Naive thymus-derived CD4-positive, alpha-beta T cell (primary cell): Measurements from ENCODE around the gene DLG4. TPM values are rescaled to one million over a fixed set of nuclear protein-coding genes. Genes with fewer than 3 reads are reported as not detected.

Experiments used
- ATAC-seq: fragments of 150-1000 bp; cut with Tn5 transposase; 2 replicates; pipeline ENCODE4 v1.10.0; 2021; ENCODE audit warnings: mild to moderate bottlenecking, moderate library complexity
- CTCF ChIA-PET: fragments of 350-600 bp; sonication (Branson Sonifier 250); formaldehyde crosslinking; loops from one replicate; lab custom pipeline; 2021; ENCODE audit warnings: antibody characterized with exemption; lab: Charles Lee
- POLR2A ChIA-PET: fragments of 350-600 bp; sonication (Branson Sonifier 250); formaldehyde crosslinking; loops from one replicate; lab custom pipeline; 2021; ENCODE audit warnings: antibody characterized with exemption, inconsistent platforms; lab: Charles Lee
- DNase-seq, 9 donors: peaks; one replicate each; pipeline versions ENCODE4 v3.0.0 to v3.0.0-alpha.2; 2020 to 2022; ENCODE audit warnings: mixed read lengths in 1 of 9
- H3K27ac ChIP-seq: one replicate; pipeline ENCODE4 v1.7.0; 2013; ENCODE audit warnings: mild to moderate bottlenecking, low read depth, low read length, moderate library complexity
- H3K27me3 ChIP-seq, 2 donors: one replicate each; pipeline ENCODE4 v1.7.0; 2013; ENCODE audit warnings: low read length in 2 of 2, mild to moderate bottlenecking in 2 of 2, moderate library complexity in 2 of 2; ENCODE audit not compliant: control insufficient read depth in 2 of 2, insufficient read depth in 2 of 2
- H3K36me3 ChIP-seq, 3 experiments: 1 replicate in 2 of 3; 2 replicates in 1 of 3; pipeline ENCODE4 v1.7.0; 2013; ENCODE audit warnings: low read length in 3 of 3, mild to moderate bottlenecking in 3 of 3, moderate library complexity in 1 of 3; ENCODE audit not compliant: insufficient read depth in 3 of 3, control insufficient read depth in 2 of 3
- H3K4me1 ChIP-seq, 2 donors: one replicate each; pipeline ENCODE4 v1.7.0; 2013; ENCODE audit warnings: low read length in 2 of 2, mild to moderate bottlenecking in 2 of 2, moderate library complexity in 1 of 2; ENCODE audit not compliant: control insufficient read depth in 2 of 2, insufficient read depth in 2 of 2
- H3K4me3 ChIP-seq: 2 replicates; pipeline ENCODE4 v1.7.0; 2013; ENCODE audit warnings: mild to moderate bottlenecking, low read length
- H3K9me3 ChIP-seq, 3 experiments: 1 replicate in 2 of 3; 2 replicates in 1 of 3; pipeline ENCODE4 v1.7.0; 2013; ENCODE audit warnings: low read length in 3 of 3; ENCODE audit not compliant: control insufficient read depth in 2 of 3
- H3K27ac Mint-ChIP-seq, 9 donors: one replicate each; pipeline ENCODE4 v1.8.0; 2020 to 2022; ENCODE audit warnings: mixed read lengths in 9 of 9, mild to moderate bottlenecking in 8 of 9, moderate library complexity in 5 of 9, inconsistent platforms in 2 of 9
- H3K27me3 Mint-ChIP-seq, 5 donors: one replicate each; pipeline ENCODE4 v1.8.0; 2021 to 2022; ENCODE audit warnings: mixed read lengths in 5 of 5, mild to moderate bottlenecking in 1 of 5
- H3K36me3 Mint-ChIP-seq, 5 donors: one replicate each; pipeline ENCODE4 v1.8.0; 2020 to 2022; ENCODE audit warnings: mixed read lengths in 5 of 5, mild to moderate bottlenecking in 3 of 5, inconsistent platforms in 1 of 5
- H3K4me1 Mint-ChIP-seq, 7 donors: one replicate each; pipeline ENCODE4 v1.8.0; 2020 to 2022; ENCODE audit warnings: mixed read lengths in 7 of 7, mild to moderate bottlenecking in 3 of 7, inconsistent platforms in 1 of 7
- H3K4me3 Mint-ChIP-seq, 10 donors: one replicate each; pipeline ENCODE4 v1.8.0; 2020 to 2022; ENCODE audit warnings: mild to moderate bottlenecking in 10 of 10, mixed read lengths in 10 of 10, moderate library complexity in 6 of 10, inconsistent platforms in 2 of 10
- H3K9me3 Mint-ChIP-seq, 11 donors: one replicate each; pipeline ENCODE4 v1.8.0; 2020 to 2022; ENCODE audit warnings: mixed read lengths in 11 of 11, mild to moderate bottlenecking in 4 of 11, inconsistent platforms in 1 of 11, moderate library complexity in 1 of 11
- intact Hi-C, 2 donors: fragments of 100-400 bp; cut with micrococcal nuclease; formaldehyde crosslinking; loops; one replicate each; pipeline ENCODE4 v1.15.1; 2023
- polyA plus RNA-seq, 2 donors: library from polyadenylated mRNA; unstranded; fragments of 300-500 nt; fragmentation: Illumina TruSeq; gene quantifications; one replicate each; pipeline ENCODE4 v1.2.3, GENCODE V29; 2021
- total RNA-seq, 6 experiments: library from RNA in 5 of 6; stranded (reverse) in 5 of 6; gene quantifications; 1 replicate in 5 of 6; 2 replicates in 1 of 6; pipeline ENCODE4 v1.2.3 and lab custom pipeline; 2021 to 2026

Gene DLG4
- total and polyA plus RNA-seq, 7 experiments from 2014 or later, result 0.26 to 25.4 (median 11.4) TPM

- H3K9me3 ChIP-seq, result no peaks in the 10 kb centered on the region
Measured at GRCh38 chr17:7256766-7257456, 37.3 kb upstream of the DLG4 start.

GRCh38 chr17:7254511-7254910, 34.9 kb upstream of the DLG4 start:
- Mint-ChIP-seq H3K4me3 (peak overlapping the region in 1 of 10 donors; percentile 14), H3K27me3 (peaks cover 0 to 4% (median 0%) of the 10 kb centered on the region in 5 donors), H3K36me3 (peaks cover 4 to 19% (median 6%) of the 10 kb centered on the region in 5 donors), H3K9me3 (no peaks in the 10 kb centered on the region), H3K4me1 (peaks cover 22 to 39% (median 36%) of the 10 kb centered on the region in 7 donors), H3K27ac (peak overlapping the region in 3 of 9 donors; percentile 14 to 66 (median 45))
- Histone ChIP-seq H3K4me1 (peaks cover 20 to 23% of the 10 kb centered on the region in 2 donors), H3K27me3 (no peaks in the 10 kb centered on the region), H3K36me3 (peaks cover 0 to 50% (median 0%) of the 10 kb centered on the region in 3 experiments), H3K27ac (no peak overlapping the region), H3K4me3 (no peak overlapping the region), H3K9me3 (no peaks in the 10 kb centered on the region)
- CTCF ChIA-PET, result no interaction called here
- intact Hi-C loops, result loop anchor here (5.0 kb wide), 3 partner anchors 148 to 433 kb away; partner anchors contain the start of genes FGF11 (in 1 of the 2), TMEM102 (in 1 of the 2), TMEM256 (in 1 of the 2) and TP53 (in 1 of the 2)
- DNase-seq (no peak), ATAC-seq (no peak)
- POLR2A ChIA-PET, result interaction anchor here (0.7 to 1.4 kb wide), 5 partner anchors 12 to 382 kb away, joined by 3 to 6 read pairs (median 4); partner anchors contain the start of genes NEURL4 and PHF23

More at GRCh38 chr17:7256766-7257456, 37.3 kb upstream of the DLG4 start:
- H3K4me3 Mint-ChIP-seq, result no peak overlapping the region
- intact Hi-C loops, result no loop called here
- no peaks in the 10 kb centered on the region for H3K9me3 Mint-ChIP-seq
- ATAC-seq, result no peak
- ChIA-PET POLR2A (interaction anchor here (1.0 kb wide), 1 partner anchor 59 kb away, joined by 3 read pairs; the partner anchor contains the start of gene GPS2), CTCF (interaction anchor here (0.7 to 1.2 kb wide), 2 partner anchors 39 to 348 kb away, joined by 3 read pairs; no protein-coding TSS in a partner anchor)
- peaks cover 4 to 19% (median 6%) of the 10 kb centered on the region in 5 donors for H3K36me3 Mint-ChIP-seq
- Histone ChIP-seq H3K4me1 (peaks cover 10 to 13% of the 10 kb centered on the region in 2 donors), H3K36me3 (peaks cover 0 to 46% (median 0%) of the 10 kb centered on the region in 3 experiments), H3K27me3 (no peaks in the 10 kb centered on the region), H3K27ac (no peak overlapping the region), H3K4me3 (no peak overlapping the region)
- peaks cover 10 to 34% (median 27%) of the 10 kb centered on the region in 7 donors for H3K4me1 Mint-ChIP-seq
- DNase-seq, result no peak
- peak overlapping the region in 4 of 9 donors; percentile 4 to 55 (median 30) for H3K27ac Mint-ChIP-seq
- H3K27me3 Mint-ChIP-seq, result peaks cover 0 to 5% (median 0%) of the 10 kb centered on the region in 5 donors

- Mint-ChIP-seq H3K36me3 (peaks cover 4 to 19% (median 6%) of the 10 kb centered on the region in 5 donors), H3K27ac (peak overlapping the region; percentile 95 to 100 (median 99)), H3K4me3 (peak overlapping the region; percentile 82 to 98 (median 94)), H3K9me3 (no peaks in the 10 kb centered on the region), H3K27me3 (peaks cover 0 to 4% (median 0%) of the 10 kb centered on the region in 5 donors), H3K4me1 (peaks cover 29 to 51% (median 42%) of the 10 kb centered on the region in 7 donors)
- intact Hi-C loops, result loop anchor here (2.0 to 5.0 kb wide), 5 partner anchors 149 to 592 kb away; partner anchors contain the start of genes FGF11 (in 1 of the 2), TMEM102 (in 1 of the 2), TMEM256 (in 1 of the 2) and TP53 (in 1 of the 2)
- ATAC-seq, result no peak
- Histone ChIP-seq H3K36me3 (peaks cover 0 to 43% (median 0%) of the 10 kb centered on the region in 3 experiments), H3K4me1 (peaks cover 22 to 32% of the 10 kb centered on the region in 2 donors), H3K9me3 (no peaks in the 10 kb centered on the region), H3K27me3 (no peaks in the 10 kb centered on the region), H3K4me3 (peak overlapping the region; percentile 91), H3K27ac (peak overlapping the region; percentile 94)
- ChIA-PET CTCF (no interaction called here), POLR2A (interaction anchor here (1.4 kb wide), 1 partner anchor 43 kb away, joined by 6 read pairs; no protein-coding TSS in a partner anchor)
- DNase-seq, result no peak
Measured at GRCh38 chr17:7253082-7253481, 33.4 kb upstream of the DLG4 start.

GRCh38 chr17:7252176-7253043, 32.8 kb upstream of the DLG4 start, which contains the start of gene ELP5:
Gene ELP5, plus strand, starts transcription at chr17:7252215. Its CDS starts 336 bp downstream, at chr17:7252551.
- peak within 1 kb of the TSS; percentile 95 to 100 (median 99) for H3K27ac Mint-ChIP-seq
- Histone ChIP-seq H3K27me3 (no peaks in the 10 kb centered on the region), H3K9me3 (no peaks in the 10 kb centered on the region), H3K36me3 (peaks cover 0 to 41% (median 0%) of the 10 kb centered on the region in 3 experiments), H3K4me1 (peaks cover 22 to 32% of the 10 kb centered on the region in 2 donors), H3K27ac (peak within 1 kb of the TSS; percentile 94), H3K4me3 (peak within 1 kb of the TSS; percentile 91)
- intact Hi-C loops, result loop anchor here (1.0 to 5.0 kb wide), 19 partner anchors 9 to 592 kb away; partner anchors contain the start of genes EIF5A (in 2 of the 2), PHF23 (in 2 of the 2), POLR2A (in 2 of the 2) and SENP3 (in 2 of the 2)
- H3K4me3 Mint-ChIP-seq, result peak within 1 kb of the TSS; percentile 85 to 98 (median 96)
- peak; percentile 69 for ATAC-seq
- peak in 5 of 9 donors; percentile 73 to 90 (median 83) for DNase-seq
- peaks cover 29 to 51% (median 42%) of the 10 kb centered on the region in 7 donors for H3K4me1 Mint-ChIP-seq
- POLR2A ChIA-PET, result interaction anchor here (0.6 to 3.8 kb wide), 5 partner anchors 11 to 435 kb away, joined by 3 to 78 read pairs (median 4); partner anchors contain the start of genes ACADVL, DLG4, GABARAP and MPDU1
- CTCF ChIA-PET, result interaction anchor here (1.2 kb wide), 1 partner anchor 10 kb away, joined by 4 read pairs; the partner anchor contains the start of gene GABARAP
- peaks cover 0 to 4% (median 0%) of the 10 kb centered on the region in 5 donors for H3K27me3 Mint-ChIP-seq
- H3K36me3 Mint-ChIP-seq, result peaks cover 4 to 19% (median 6%) of the 10 kb centered on the region in 5 donors
- no peaks in the 10 kb centered on the region for H3K9me3 Mint-ChIP-seq

- peak within 1 kb of the TSS; percentile 94 for H3K27ac ChIP-seq
- peak; percentile 91 for ATAC-seq
- H3K36me3 ChIP-seq, result peaks cover 0 to 38% (median 0%) of the 10 kb centered on the region in 3 experiments
- Mint-ChIP-seq H3K27me3 (peaks cover 0 to 4% (median 0%) of the 10 kb centered on the region in 5 donors), H3K36me3 (peaks cover 4 to 17% (median 7%) of the 10 kb centered on the region in 5 donors), H3K9me3 (no peaks in the 10 kb centered on the region), H3K27ac (peak within 1 kb of the TSS; percentile 95 to 100 (median 99)), H3K4me3 (peak within 1 kb of the TSS; percentile 85 to 98 (median 96)), H3K4me1 (peaks cover 29 to 55% (median 42%) of the 10 kb centered on the region in 7 donors)
- POLR2A ChIA-PET, result interaction anchor here (0.6 to 3.8 kb wide), 12 partner anchors 11 to 435 kb away, joined by 3 to 78 read pairs (median 3); partner anchors contain the start of genes ACADVL, DLG4, DVL2 and GABARAP
- CTCF ChIA-PET, result interaction anchor here (1.2 kb wide), 1 partner anchor 10 kb away, joined by 4 read pairs; the partner anchor contains the start of gene GABARAP
- no peaks in the 10 kb centered on the region for H3K27me3 ChIP-seq
- peaks cover 22 to 32% of the 10 kb centered on the region in 2 donors for H3K4me1 ChIP-seq
- no peaks in the 10 kb centered on the region for H3K9me3 ChIP-seq
- intact Hi-C loops, result loop anchor here (1.0 to 5.0 kb wide), 19 partner anchors 10 to 593 kb away; partner anchors contain the start of genes EIF5A (in 2 of the 2), PHF23 (in 2 of the 2), POLR2A (in 2 of the 2) and SENP3 (in 2 of the 2)
- DNase-seq, result peak; percentile 98 to 100 (median 99)
- H3K4me3 ChIP-seq, result peak within 1 kb of the TSS; percentile 91
Measured at GRCh38 chr17:7251661-7252175, 32.1 kb upstream of the DLG4 start, which contains the start of gene CTDNEP1. Gene CTDNEP1, minus strand, starts transcription at chr17:7251734. Its CDS starts 438 bp downstream, at chr17:7251296.
